NCI-H1105 (cell line): ENCODE results near the gene CD82.

Source experiments
- DNase-seq: peaks from one replicate; lab custom pipeline; 2025; lab: John Stamatoyannopoulos, UW

CD82 gene

DNA sequence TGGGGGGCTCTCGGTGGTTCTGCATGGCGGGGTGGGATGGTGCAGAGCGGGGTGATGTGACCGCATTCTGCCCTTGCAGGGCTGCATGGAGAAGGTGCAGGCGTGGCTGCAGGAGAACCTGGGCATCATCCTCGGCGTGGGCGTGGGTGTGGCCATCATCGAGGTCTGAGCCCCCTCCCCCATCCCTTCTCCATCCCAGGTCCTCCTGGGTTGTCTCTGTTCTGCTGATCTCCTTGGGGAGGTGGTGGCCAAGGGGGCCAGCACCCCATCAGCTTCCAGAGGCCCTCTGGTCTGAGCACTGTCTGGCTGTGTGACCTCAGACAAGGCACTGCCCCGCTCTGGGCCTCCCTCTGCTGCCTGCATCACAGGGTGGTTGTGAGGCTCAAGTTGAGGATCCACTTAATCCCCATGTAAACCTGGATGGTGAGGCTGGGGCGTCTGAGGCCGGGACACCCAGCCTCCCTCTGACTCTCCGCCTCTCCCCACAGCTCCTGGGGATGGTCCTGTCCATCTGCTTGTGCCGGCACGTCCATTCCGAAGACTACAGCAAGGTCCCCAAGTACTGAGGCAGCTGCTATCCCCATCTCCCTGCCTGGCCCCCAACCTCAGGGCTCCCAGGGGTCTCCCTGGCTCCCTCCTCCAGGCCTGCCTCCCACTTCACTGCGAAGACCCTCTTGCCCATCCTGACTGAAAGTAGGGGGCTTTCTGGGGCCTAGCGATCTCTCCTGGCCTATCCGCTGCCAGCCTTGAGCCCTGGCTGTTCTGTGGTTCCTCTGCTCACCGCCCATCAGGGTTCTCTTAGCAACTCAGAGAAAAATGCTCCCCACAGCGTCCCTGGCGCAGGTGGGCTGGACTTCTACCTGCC, 53.3 kb downstream of the CD82 start:
- no peak for DNase-seq

DNA sequence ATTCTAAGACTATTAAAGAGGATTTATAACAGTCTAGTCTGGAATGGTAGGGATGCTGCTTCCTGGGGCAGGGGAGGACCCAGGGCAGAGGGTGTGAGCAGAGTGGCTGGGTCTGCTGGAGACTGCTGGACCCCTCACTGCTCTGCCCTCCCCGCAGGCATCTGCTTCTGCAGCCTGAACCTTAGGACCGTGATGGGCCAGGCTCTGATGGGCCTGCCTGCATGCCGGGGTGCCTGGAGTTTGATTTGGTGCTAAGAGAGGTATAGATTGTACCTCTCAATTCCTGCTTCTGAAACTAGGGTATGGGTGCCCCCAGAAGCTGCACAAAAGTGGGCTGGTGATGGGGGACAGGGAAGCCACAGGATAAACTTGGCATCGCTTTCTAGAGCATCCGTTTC, 54.9 kb downstream of the CD82 start:
- no peak for DNase-seq

DNA sequence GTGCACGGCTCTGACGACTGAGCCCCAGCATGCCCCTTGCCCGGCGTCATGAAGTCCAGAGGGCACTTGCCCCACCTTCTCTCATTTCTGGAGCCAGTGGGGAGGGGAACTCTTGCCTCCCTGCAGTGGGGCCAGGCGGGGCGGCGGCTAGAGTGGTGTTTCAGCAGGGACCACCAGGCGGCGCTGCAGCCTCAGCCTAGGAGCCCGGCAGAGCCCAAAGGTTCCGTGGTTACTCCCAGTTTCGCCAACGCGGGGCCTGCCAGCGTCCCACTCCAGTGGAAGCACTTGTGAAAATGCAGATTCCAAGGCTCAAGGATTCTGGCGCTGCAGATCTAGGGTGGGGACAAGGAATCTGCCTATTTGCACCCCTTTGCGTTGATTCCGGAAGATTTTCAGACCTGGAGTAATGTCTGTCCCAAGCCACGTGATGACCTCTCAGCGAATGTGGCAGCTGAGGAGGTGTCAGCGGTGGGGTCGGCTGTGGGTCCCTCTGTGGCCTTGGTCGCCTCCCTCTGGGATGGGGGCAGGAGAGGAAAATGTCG, 55.7 kb downstream of the CD82 start:
- DNase-seq, result peak; percentile 53

DNA sequence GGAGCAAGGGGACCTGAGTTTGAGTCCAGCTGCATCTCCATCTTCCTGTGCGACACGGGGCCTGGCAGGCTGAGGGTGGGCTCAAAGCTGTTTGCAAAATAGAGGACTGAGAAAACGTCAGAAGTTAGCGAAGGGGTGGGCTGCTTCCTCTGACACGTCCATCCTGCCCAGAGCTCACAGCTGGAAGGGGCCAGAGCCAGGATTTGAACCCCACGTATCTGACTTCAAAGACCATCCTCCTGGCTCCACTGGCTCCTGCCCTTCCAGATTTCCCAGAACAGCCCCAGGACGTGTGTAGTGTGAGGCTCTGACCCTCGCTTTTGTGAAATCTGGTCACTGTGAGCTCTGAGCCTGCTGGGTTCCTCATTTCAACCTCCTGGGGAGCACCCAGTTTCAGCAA, 56.3 kb downstream of the CD82 start:
- no peak for DNase-seq

DNA sequence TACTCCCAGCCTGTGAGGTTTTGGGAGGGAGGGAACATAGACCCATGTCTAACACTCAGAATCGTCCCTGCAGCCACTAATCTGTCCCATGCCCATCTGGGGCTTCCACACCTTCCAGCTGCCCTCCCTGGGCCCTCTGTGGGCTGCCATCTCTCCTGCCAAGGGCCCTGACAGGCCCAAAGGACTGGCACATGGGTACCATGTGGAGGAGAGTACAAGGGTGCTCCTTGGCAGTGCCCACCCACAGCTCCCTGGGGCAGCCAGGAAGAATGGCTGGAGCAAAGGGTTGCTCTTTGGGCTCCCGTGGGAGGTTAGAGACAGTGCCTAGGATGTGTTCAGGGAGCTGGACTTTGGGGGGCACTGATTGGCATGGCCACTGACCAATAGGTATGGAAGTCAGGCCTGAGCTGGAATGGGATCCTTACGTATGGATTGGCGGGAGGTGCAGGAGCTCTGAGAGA, 56.8 kb downstream of the CD82 start:
- DNase-seq, result no peak

DNA sequence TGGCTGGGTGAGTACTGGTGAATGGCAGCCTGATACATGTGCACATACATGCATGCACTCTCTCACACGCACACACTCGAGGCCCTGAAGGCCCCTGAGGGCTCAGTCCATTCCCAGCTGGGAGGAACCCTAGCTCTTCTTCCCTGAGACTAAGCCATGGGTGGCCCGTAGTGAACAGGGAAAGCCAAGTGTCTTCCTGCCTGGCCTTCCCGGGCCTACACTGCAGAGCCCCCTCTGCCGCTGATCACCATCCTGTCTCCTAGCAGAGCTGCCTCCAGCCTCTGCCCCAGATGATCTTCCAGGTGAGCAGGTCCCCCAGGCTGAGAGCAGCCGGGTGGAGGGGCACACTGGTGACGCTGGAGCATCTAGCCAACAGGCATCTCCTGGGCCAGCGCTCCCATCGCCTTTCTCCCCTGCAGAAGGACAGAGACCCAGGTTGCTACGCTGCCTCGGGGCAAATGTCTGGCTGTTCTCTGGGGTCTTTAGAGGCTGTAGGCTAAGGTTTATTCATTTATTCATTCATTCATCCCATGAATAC, 57.3 kb downstream of the CD82 start:
- DNase-seq, result no peak

DNA sequence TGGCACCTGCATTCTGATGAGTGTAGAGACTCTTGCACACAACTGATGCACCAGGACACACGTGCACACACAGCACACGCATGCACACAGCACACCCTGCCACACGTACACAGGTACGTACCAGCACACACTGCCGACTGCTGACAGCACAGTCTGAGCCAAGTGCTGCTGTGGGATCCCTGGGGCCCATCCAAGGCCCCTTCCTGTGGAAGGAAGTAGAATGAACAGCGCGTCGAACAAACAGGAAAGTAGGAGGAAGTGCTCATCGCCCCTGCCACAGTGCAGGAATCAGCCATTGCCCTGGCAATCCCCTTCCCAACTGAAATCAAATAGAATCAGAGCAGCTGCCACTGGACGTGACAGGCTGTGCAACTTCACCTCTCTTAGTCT, 57.9 kb downstream of the CD82 start:
- DNase-seq, result no peak

DNA sequence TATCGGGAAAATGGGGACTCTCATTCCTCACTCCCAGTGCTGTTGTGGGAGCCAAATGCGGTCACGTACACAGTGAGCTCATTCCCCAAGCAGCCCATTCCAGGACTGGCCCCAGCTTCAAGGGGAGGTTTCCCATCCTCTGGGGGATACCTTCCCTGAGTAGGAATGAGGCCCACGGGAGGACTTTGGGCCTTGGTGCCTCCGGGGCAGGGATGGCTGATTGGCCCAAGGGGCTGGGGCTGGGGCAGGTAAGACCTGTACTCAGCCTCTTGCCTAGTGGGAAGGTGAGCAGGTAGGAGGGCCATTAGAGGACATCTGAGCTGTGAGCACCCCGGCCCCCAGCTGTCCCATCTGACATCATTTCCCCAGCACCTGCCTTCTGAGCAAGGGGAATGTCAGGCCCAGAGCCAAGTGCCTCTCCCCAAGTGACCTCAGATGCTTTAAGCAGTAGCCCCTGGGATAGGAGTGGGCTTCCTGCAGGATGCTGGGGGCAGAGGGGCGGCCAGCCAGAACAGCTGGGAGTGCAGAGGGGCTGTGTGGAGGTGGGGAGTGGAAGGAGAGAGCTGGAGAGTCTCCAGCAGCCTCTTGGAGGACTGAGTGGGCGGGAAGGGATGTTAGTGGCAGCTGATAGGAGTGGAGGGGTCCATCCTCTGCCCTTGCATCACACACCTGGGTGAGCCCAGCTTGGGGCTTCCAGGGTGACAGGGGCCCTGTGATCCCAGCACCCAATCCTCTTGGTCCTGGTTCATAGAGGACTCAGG, 58.4 kb downstream of the CD82 start:
- DNase-seq, result peak; percentile 32

DNA sequence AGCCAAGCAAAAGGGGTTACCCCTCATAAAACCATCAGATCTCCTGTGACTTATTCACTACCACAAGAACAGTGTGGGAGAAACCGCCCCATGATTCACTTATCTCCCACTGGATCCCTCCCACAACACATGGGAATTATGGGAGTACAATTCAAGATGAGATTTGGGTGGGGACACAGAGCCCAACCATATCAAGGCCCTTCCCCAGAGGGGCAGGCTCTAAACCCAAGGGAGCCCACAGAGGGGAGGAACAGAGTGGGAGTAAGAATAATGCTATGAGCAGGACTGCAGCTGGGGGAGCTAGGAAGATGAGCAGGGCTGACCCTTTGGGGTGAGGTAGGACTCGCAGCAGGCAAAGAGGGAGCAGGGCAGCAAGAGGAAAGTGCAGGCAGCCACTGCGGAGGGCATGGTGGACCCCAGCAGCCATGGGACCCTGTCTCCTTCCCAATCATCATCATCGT, 59.3 kb downstream of the CD82 start:
- no peak for DNase-seq

DNA sequence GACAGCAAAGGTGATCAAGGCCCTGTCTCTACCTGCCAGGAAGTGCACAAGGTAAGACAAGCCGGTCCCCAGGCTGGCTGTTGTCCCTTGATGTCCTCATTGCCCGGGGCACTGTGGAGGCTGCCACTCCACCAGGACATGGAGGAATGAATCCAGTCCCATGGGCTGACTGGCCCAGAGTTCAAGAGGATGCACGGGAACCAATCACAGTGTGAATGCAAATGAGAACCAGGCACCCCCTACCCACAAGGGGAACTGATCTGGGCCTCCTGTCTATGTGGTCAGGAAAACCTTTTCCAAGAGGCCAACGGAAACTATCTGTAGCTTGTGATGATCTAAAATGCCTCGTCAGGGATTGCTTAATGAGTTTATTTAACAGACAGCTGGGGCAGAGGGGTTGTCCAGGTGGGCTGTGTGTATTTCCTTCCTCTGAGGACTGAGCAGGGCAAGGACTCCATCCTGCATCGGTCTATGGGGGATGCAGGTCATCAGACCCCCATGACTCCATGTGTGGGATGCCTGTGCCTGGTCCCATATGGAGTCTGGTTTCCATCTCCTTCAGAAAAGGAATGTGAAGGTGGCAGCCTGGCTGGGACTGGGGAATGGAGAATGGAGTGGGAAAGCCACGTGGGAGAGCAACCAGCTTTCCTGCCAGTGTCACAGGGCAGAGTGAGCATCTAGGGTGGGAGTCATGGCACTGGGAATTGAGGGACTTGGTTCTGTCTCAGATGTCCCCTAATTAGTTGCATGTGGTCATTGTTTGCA, 60.5 kb downstream of the CD82 start:
- no peak for DNase-seq

DNA sequence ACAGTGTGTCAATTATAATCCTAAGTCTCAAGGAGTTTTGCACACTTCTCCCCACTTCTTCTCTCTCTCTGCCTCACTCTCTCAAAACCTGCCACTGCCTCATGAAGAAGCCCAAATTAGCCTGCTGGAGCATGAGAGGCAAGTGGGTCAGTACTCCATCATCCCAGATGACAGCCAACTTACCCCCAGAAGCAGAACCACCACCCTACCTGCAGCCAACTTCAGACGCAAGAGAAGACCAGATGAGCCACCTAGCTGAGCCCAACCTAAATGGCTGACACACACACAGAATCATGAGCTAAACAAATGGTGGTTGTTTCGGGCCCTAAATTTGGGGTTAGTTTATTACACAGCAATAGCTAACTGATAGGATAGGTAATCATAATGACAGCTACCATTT, 61.2 kb downstream of the CD82 start:
- no peak for DNase-seq

DNA sequence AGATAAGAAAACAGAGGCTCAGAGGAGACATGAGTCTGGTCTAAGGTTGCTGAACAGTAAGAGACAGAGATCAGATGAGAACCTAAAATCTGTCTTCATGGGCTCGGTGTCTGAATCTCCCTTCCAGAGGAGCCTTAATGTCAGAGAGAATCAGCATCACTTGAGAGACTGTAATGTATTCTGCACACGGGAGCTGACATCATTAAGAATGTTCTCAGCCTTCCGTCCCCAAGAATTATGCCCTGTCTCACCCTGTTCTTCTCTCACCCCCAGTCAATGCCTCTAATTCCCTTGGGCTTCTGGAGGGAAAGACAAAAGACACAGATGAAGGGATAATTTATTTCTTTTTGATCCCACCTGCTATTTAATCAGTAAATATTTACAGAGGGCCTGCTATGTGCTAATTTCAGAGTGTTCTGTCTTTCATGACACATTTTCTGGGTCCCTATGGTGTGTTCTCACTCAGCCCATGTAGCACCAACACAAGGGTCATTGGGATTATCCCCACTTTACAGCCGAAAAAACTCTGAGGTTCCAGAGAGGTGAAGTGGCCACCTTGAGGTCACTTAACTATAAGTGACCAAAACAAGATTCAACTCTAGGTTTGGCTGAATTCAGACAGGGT, 61.8 kb downstream of the CD82 start:
- DNase-seq, result peak; percentile 66

DNA sequence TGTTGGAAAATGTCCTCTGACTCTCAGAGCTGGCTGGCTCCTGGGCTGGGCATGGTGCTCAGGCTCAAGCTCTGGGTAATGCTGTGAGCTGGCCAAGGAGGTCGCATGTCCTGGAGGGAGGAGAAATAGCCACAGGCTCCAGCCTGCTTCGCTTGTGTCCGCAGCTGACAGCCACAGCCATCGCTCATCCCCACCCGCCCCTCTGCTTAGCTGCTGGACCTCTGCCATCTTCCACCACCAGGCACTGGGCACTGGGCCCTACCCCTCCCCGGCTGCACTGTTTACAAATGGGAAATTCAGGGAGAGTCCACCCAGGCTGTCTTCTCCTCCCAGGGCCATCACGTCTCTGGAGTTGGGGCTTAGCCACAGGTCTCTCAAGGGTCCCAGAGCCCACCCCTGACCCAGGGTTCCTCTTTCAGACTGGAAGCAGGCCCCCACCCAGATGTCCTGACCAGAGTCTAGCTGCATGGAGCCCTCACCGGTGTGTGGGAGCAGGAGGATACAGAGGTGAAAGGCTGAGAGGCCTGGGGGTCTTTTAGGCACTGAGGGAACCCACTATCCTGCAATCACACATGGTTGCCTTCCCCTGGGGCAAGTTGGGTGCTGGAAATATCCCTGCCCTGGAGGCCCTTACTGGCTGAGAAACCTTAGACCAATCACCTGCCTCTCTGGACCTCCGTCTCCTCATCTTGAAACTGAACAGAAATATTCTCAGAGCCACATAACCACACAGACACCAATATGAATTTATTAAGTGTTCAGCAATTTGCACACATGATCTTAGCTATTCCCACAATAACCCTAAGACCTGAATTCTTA, 62.7 kb downstream of the CD82 start:
- peak; percentile 57 for DNase-seq

DNA sequence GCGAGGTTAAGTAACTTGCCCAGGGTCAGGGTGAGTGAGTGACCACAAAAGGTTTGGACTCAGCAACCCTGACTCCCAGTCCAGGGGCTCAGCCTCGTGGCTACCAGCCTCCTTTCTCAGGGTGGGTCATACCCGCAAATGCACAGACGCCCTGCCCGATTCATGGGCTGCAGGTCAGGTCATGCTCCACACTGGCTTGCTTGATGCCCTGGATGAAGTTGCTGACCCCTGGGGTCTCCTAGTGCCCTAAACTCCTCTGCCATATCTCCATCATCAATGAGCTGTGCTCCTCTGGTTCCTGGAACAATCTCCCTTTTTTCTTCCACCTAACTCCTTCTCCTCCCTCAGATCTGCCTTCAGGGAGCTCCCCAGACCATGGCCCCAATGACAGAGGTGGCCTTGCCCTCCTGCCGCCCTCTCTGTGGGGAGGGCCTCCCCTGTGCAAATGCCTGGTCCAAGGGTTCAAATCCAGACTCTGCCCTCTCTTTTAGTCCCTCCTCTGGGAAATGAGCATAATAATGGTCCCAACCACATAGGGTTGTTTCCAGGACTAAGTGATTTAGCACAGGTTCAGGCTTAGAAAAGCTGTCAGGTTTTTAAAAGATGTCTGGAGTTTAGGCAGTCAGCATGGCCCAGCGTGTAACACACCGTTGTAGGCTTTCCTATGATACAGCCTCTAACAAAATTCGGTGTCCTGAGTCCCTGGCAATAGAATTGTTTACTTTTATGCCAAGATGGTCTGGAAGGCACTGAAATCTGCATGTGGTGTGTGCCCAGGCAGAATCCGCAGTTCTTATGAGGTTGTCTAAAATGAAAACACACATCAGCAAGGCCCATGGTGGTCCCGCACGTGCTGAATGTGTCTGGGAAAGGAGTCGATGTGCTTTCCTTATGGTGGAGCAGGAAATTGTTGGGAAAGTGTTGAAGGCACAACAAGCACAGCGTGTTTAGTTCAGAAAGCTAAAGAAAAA, 63.6 kb downstream of the CD82 start:
- no peak for DNase-seq

DNA sequence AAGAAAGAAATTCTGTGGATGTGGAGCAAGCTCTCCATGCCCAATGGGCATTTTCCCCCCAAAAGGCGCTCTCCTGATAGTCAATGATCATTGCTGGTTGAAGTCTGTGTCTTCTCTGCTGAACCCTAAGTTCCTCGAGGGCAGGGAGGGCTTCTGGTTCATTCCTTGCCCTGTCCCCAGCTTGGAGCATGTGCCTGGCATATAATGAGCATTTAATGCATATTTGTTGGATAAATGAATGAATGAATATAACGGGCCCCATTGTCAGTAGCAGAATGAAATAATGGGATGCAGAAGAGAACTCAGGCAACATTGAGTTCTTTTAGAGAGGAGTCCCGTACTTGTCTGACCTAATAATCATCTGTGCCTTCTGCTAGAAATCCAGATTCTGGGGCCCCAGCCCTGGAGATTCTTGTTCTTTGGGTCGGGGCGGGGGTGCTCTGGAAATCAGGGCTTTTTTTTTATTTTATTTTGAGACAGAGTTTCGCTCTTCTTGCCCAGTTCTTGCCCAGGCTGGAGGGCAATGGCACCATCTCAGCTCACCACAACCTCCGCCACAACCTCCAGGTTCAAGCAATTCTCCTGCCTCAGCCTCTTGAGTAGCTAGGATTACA, 64.4 kb downstream of the CD82 start:
- no peak for DNase-seq

DNA sequence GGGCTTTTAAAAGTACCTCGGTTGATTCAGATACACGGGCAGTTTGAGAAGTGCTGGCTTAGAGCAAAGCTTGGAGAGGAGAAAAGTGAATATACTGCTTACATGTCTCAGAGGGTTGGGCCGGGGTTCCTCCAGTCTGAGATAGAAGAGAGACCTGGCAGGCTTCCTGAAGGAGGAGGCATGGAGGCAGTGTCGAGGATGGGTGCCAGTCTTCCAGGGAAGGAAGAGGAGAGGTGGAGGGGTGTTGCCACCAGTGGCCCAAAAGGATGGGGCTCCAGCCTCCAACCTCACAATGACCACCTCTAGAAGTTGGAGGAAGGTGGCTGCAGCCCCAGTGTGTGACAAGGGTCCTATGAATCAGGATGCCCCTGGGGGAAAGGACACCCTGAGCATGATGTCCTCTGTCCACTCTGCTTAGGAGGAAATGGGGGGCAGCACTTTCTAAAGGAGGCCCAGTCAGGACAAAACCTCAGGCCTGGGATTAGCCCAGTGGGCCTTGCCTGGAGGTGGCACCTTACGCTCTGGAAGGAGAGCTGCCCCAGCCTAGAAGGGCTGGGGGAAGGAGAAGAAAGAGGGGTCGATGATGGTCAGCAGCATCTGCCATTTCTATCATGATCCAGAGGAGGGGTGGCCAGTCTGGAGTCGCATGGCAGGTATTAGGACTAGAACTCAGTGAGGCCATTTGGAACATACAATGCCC, 65.2 kb downstream of the CD82 start:
- no peak for DNase-seq

DNA sequence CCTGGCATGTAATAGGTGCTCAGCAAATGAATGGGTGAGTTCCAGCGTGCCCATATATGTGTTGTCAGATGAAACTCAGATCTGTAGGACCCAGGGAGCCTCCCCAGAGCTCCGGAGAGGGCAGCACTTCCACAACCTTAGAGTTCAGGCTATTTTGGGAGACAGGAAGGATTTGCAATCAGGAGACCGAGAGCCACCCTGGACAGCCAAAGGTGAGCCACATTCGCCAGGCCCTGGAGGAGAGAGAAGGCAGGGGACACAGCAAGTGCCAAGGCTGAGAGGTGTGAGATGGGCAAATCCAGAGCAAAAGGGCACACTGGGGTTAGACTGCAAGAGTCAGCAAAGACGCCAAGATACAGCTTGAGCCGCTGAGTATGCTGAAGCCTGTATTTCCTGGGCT, 66.4 kb downstream of the CD82 start:
- no peak for DNase-seq

DNA sequence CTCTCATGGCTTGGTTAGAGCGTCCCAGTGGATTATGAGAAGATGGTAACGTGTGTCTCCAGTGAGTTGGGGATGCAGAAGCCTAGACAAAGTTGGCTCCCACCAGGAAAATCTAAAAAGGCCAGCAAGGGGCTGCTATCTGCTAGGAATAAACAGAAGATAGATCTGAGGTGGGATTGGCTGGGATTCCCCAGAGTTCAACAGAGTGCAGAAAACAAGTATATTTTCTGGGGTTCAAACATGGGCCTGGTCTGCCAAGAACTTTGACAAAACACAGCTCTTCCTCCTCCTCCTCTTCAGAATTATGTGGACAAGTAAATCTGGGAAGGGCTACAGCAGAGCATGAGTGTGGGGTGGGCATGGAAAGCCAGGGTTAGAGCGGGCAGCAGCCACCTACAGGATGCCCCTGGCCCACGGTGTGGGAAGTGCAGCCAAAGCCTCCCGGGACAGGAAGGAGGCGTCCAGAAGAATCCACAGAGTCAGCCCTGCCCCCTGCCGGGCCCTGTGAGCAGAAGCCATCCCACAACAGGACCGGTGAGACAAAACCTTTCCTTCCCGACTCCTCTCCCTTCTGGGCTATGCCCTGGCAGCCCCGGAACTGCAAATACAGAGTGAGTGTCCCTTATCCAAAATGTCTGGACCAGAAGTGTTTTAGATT, 67.1 kb downstream of the CD82 start:
- no peak for DNase-seq
